H1 (cell line): Measurements from ENCODE around the gene TMEM145. TPM values are rescaled to one million over a fixed set of nuclear protein-coding genes. Genes with fewer than 3 reads are reported as not detected.

Experiments
- POU5F1 ChIP-seq: IDR thresholded peaks from 2 replicates; pipeline ENCODE4 v1.6.1; 2011; ENCODE audit warnings: low read depth, mild to moderate bottlenecking, low read length, moderate library complexity
- YY1 ChIP-seq: IDR thresholded peaks from 2 replicates; pipeline ENCODE4 v1.6.1; 2011; ENCODE audit warnings: low read depth, mild to moderate bottlenecking, low read length
- polyA plus RNA-seq, 7 experiments: library from polyadenylated mRNA; depleted of rRNA in 3 of 7; stranded (reverse) in 5 of 7; unstranded in 2 of 7; fragments of >200 nt in 5 of 7; fragments of 200-250 nt in 2 of 7; gene quantifications; 1 replicate in 5 of 7; 2 replicates in 1 of 7; 4 replicates in 1 of 7; pipeline versions ENCODE4 v1.2.1 to v1.2.3, GENCODE V29; 2011 to 2013; ENCODE audit warnings: missing spikeins in 2 of 7, mixed read lengths in 2 of 7
- total RNA-seq: library from RNA; stranded (reverse); fragmentation: NEBNext Ultra II Directional; extraction: Animal tissue kit (Norgen Biotek cat#: 25700); gene quantifications from 2 replicates; pipeline ENCODE4 v1.2.1, GENCODE V29; 2021

The TMEM145 gene
- total and polyA plus RNA-seq, 2 of the 8 experiments (the other 6 are each of a cell fraction or from before 2014, with no cell fraction given): 2.3 to 4.7 TPM

DNA sequence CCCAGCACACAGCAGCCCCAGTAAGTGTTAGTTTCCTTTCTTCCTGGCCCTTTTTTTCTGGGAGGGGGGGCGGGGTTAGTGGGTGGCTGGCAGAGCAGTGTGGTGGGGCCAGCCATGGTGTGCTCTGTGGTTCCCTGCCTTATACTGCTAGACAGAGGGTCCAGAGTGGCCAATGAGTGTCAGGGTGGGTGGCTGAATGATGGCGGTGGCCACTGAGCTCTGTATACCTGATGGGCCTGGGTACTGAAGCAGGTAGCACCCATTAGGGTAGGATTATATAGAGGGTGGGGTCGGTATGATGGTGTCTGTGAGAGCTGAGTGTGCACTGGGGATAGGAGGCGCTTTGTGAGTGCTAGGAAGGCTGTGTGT lies 30.3 kb upstream of the TMEM145 start (continued):
- no peak for TF ChIP-seq YY1
- no peak for TF ChIP-seq POU5F1
